HUES6 (cell line): ENCODE measurements around the gene ZNF638.

Experiments used
- H3K27ac ChIP-seq: 2 replicates; pipeline ENCODE4 v1.7.0; 2013; ENCODE audit warnings: low read depth, mild to moderate bottlenecking, low read length, inconsistent platforms
- H3K27me3 ChIP-seq: 2 replicates; pipeline ENCODE4 v1.6.1; 2013; ENCODE audit warnings: low read length; ENCODE audit not compliant: control insufficient read depth, insufficient read depth
- H3K36me3 ChIP-seq: 2 replicates; pipeline ENCODE4 v1.6.1; 2013; ENCODE audit warnings: low read length; ENCODE audit not compliant: control insufficient read depth, insufficient read depth
- H3K4me1 ChIP-seq: 2 replicates; pipeline ENCODE4 v1.6.1; 2013; ENCODE audit warnings: low read length; ENCODE audit not compliant: control insufficient read depth, insufficient read depth
- H3K4me3 ChIP-seq: 2 replicates; pipeline ENCODE4 v1.5.1; 2013; ENCODE audit warnings: low read depth, low read length
- H3K9ac ChIP-seq: one replicate; pipeline ENCODE4 v1.6.1; 2013; ENCODE audit warnings: mild to moderate bottlenecking, low read length
- H3K9me3 ChIP-seq: 2 replicates; pipeline ENCODE4 v1.6.1; 2013; ENCODE audit warnings: low read depth, low read length; ENCODE audit not compliant: control insufficient read depth, insufficient read depth

The ZNF638 gene

GRCh38 chr2:71336384-71336783 lies 4.8 kb downstream of the ZNF638 start:
- no peaks in the 10 kb centered on the region for H3K9me3 ChIP-seq
- no peak overlapping the region for H3K9ac ChIP-seq
- H3K36me3 ChIP-seq, result peaks cover 19% of the 10 kb centered on the region
- peaks cover 23% of the 10 kb centered on the region for H3K4me1 ChIP-seq
- no peak overlapping the region for H3K27ac ChIP-seq
- H3K4me3 ChIP-seq, result no peak overlapping the region
- no peaks in the 10 kb centered on the region for H3K27me3 ChIP-seq

- no peaks in the 10 kb centered on the region for H3K9me3 ChIP-seq
- H3K36me3 ChIP-seq, result peaks cover 19% of the 10 kb centered on the region
- peaks cover 23% of the 10 kb centered on the region for H3K4me1 ChIP-seq
- no peak overlapping the region for H3K27ac ChIP-seq
- H3K27me3 ChIP-seq, result no peaks in the 10 kb centered on the region
- H3K9ac ChIP-seq, result no peak overlapping the region
- no peak overlapping the region for H3K4me3 ChIP-seq
Observed at GRCh38 chr2:71336802-71337201, 5.2 kb downstream of the ZNF638 start.

GRCh38 chr2:71337776-71338175 lies 6.2 kb downstream of the ZNF638 start:
- H3K9me3 ChIP-seq, result no peaks in the 10 kb centered on the region
- H3K27me3 ChIP-seq, result no peaks in the 10 kb centered on the region
- H3K4me1 ChIP-seq, result peaks cover 23% of the 10 kb centered on the region
- H3K27ac ChIP-seq, result no peak overlapping the region
- H3K4me3 ChIP-seq, result no peak overlapping the region
- peaks cover 19% of the 10 kb centered on the region for H3K36me3 ChIP-seq
- no peak overlapping the region for H3K9ac ChIP-seq

GRCh38 chr2:71339685-71340084 lies 8.1 kb downstream of the ZNF638 start:
- Histone ChIP-seq H3K27me3 (no peaks in the 10 kb centered on the region), H3K9ac (no peak overlapping the region), H3K4me3 (no peak overlapping the region), H3K9me3 (no peaks in the 10 kb centered on the region), H3K27ac (0 out of 2 replicates have a peak overlapping the region, but pooled peaks have one; percentile 25), H3K4me1 (peaks cover 17% of the 10 kb centered on the region), H3K36me3 (peaks cover 17% of the 10 kb centered on the region; the same call in 1 of the 2 replicates)

GRCh38 chr2:71340176-71340575 lies 8.6 kb downstream of the ZNF638 start:
- Histone ChIP-seq H3K27ac (0 out of 2 replicates have a peak overlapping the region, but pooled peaks have one; percentile 25), H3K9ac (no peak overlapping the region), H3K36me3 (peaks cover 12% of the 10 kb centered on the region; the same call in 1 of the 2 replicates), H3K4me1 (peaks cover 17% of the 10 kb centered on the region), H3K27me3 (no peaks in the 10 kb centered on the region), H3K9me3 (no peaks in the 10 kb centered on the region), H3K4me3 (no peak overlapping the region)

GRCh38 chr2:71341645-71342044 lies 10.1 kb downstream of the ZNF638 start:
- no peak overlapping the region for H3K4me3 ChIP-seq
- peaks cover 17% of the 10 kb centered on the region for H3K4me1 ChIP-seq
- no peak overlapping the region for H3K27ac ChIP-seq
- H3K36me3 ChIP-seq, result 0 out of 2 replicates have a peak, but pooled peaks cover 7% of the 10 kb centered on the region
- no peaks in the 10 kb centered on the region for H3K9me3 ChIP-seq
- H3K27me3 ChIP-seq, result no peaks in the 10 kb centered on the region
- no peak overlapping the region for H3K9ac ChIP-seq

GRCh38 chr2:71346065-71346464 lies 14.5 kb downstream of the ZNF638 start:
- H3K27ac ChIP-seq, result no peak overlapping the region
- no peak overlapping the region for H3K9ac ChIP-seq
- no peaks in the 10 kb centered on the region for H3K4me1 ChIP-seq
- peaks cover 26% of the 10 kb centered on the region for H3K36me3 ChIP-seq
- no peaks in the 10 kb centered on the region for H3K27me3 ChIP-seq
- H3K4me3 ChIP-seq, result no peak overlapping the region
- no peaks in the 10 kb centered on the region for H3K9me3 ChIP-seq

- Histone ChIP-seq H3K36me3 (peaks cover 32% of the 10 kb centered on the region), H3K4me3 (no peak overlapping the region), H3K9ac (no peak overlapping the region), H3K9me3 (no peaks in the 10 kb centered on the region), H3K27ac (no peak overlapping the region), H3K4me1 (no peaks in the 10 kb centered on the region), H3K27me3 (no peaks in the 10 kb centered on the region)
Observed at GRCh38 chr2:71347517-71347916, 15.9 kb downstream of the ZNF638 start.

- Histone ChIP-seq H3K4me1 (no peaks in the 10 kb centered on the region), H3K9me3 (no peaks in the 10 kb centered on the region), H3K36me3 (peaks cover 33% of the 10 kb centered on the region), H3K27me3 (no peaks in the 10 kb centered on the region), H3K9ac (no peak overlapping the region), H3K4me3 (no peak overlapping the region), H3K27ac (no peak overlapping the region)
Observed at GRCh38 chr2:71348302-71348701, 16.7 kb downstream of the ZNF638 start.

- Histone ChIP-seq H3K4me3 (no peak overlapping the region), H3K27ac (no peak overlapping the region), H3K9ac (no peak overlapping the region), H3K9me3 (no peaks in the 10 kb centered on the region), H3K36me3 (peaks cover 64% of the 10 kb centered on the region), H3K27me3 (no peaks in the 10 kb centered on the region), H3K4me1 (no peaks in the 10 kb centered on the region)
Observed at GRCh38 chr2:71353248-71353647, 21.7 kb downstream of the ZNF638 start.

- peaks cover 85% of the 10 kb centered on the region for H3K36me3 ChIP-seq
- H3K9ac ChIP-seq, result no peak overlapping the region
- no peaks in the 10 kb centered on the region for H3K27me3 ChIP-seq
- H3K27ac ChIP-seq, result no peak overlapping the region
- H3K4me3 ChIP-seq, result no peak overlapping the region
- no peaks in the 10 kb centered on the region for H3K9me3 ChIP-seq
- H3K4me1 ChIP-seq, result no peaks in the 10 kb centered on the region
Observed at GRCh38 chr2:71358931-71359671, 27.5 kb downstream of the ZNF638 start.
